ENCODE results near the gene DCPS.
"Not testable (repeated sequence)": the region's sequence is repeated elsewhere in the genome, so short reads cannot be mapped to it uniquely, and the experiment has no call there.

Gene DCPS

GRCh38 chr11:126303623-126304456 is at the start of gene DCPS:
TSS of gene DCPS (plus strand) at chr11:126304060. CDS start at chr11:126304081, 21 bp downstream.
- no peak for TF ChIP-seq CTCF (conservative IDR thresholded peaks at IDR 0.05; ENCODE audit: low read depth, low read length)
- H3K4me3 ChIP-seq (ENCODE audit: low read length), result peak within 1 kb of the TSS; percentile 84
- DNase-seq (ENCODE audit: low read depth), result peak; percentile 69

GRCh38 chr11:126254819-126255218 is 49.0 kb upstream of the DCPS start:
- TF ChIP-seq CTCF (conservative IDR thresholded peaks at IDR 0.05; ENCODE audit: low read depth, low read length), result no peak
- no peak overlapping the region for H3K4me3 ChIP-seq (ENCODE audit: low read length)
- no peak for DNase-seq (ENCODE audit: low read depth)

- not testable (repeated sequence) for H3K4me3 ChIP-seq (ENCODE audit: low read length)
These were observed 48.4 kb upstream of the DCPS start for GRCh38 chr11:126255507-126255906.

GRCh38 chr11:126256216-126256615 is 47.6 kb upstream of the DCPS start:
- H3K4me3 ChIP-seq (ENCODE audit: low read length), result no peak overlapping the region
- TF ChIP-seq CTCF (conservative IDR thresholded peaks at IDR 0.05; ENCODE audit: low read depth, low read length), result no peak
- no peak for DNase-seq (ENCODE audit: low read depth)

More at GRCh38 chr11:126255507-126255906, 48.4 kb upstream of the DCPS start:
- not testable (repeated sequence) for DNase-seq (ENCODE audit: low read depth)

- no peak for DNase-seq (ENCODE audit: low read depth)
- H3K4me3 ChIP-seq (ENCODE audit: low read length), result no peak overlapping the region
- TF ChIP-seq CTCF (conservative IDR thresholded peaks at IDR 0.05; ENCODE audit: low read depth, low read length), result no peak
These were observed 46.7 kb upstream of the DCPS start for GRCh38 chr11:126257144-126257543.

- no peak overlapping the region for H3K4me3 ChIP-seq (ENCODE audit: low read length)
- TF ChIP-seq CTCF (conservative IDR thresholded peaks at IDR 0.05; ENCODE audit: low read depth, low read length), result no peak
- no peak for DNase-seq (ENCODE audit: low read depth)
These were observed 46.1 kb upstream of the DCPS start for GRCh38 chr11:126257764-126258163.

GRCh38 chr11:126262216-126262615 is 41.6 kb upstream of the DCPS start:
- no peak for DNase-seq (ENCODE audit: low read depth)
- no peak for TF ChIP-seq CTCF (conservative IDR thresholded peaks at IDR 0.05; ENCODE audit: low read depth, low read length)
- H3K4me3 ChIP-seq (ENCODE audit: low read length), result no peak overlapping the region

All from retinal pigment epithelial cell (primary cell).